HEK293T (cell line): ENCODE results near the gene CES1.

Source experiments
- CTCF ChIA-PET: fragments of 350-600 bp; formaldehyde crosslinking; extraction: SDS; loops from one replicate; lab custom pipeline; 2021; ENCODE audit warnings: antibody characterized with exemption, inconsistent platforms; lab: Yijun Ruan, JAX
- POLR2A ChIA-PET: fragments of 350-600 bp; formaldehyde crosslinking; extraction: SDS; loops from one replicate; lab custom pipeline; 2020; ENCODE audit warnings: antibody characterized with exemption, inconsistent platforms; lab: Yijun Ruan, JAX
- DNase-seq: peaks from one replicate; pipeline ENCODE4 v3.0.0; 2012; ENCODE audit warnings: mixed read lengths; ENCODE audit errors: extremely low spot score
- ARNT ChIP-seq: fragments of 450-650 bp; IDR thresholded peaks from 2 replicates; pipeline ENCODE4 v1.6.1; 2017; ENCODE audit warnings: mild to moderate bottlenecking
- BHLHE40 ChIP-seq: fragments of 450-650 bp; IDR thresholded peaks from 2 replicates; pipeline ENCODE4 v1.6.1; 2016; ENCODE audit warnings: mild to moderate bottlenecking, moderate library complexity, borderline replicate concordance
- CTBP1 ChIP-seq: fragments of 450-650 bp; IDR thresholded peaks from 2 replicates; pipeline ENCODE4 v1.6.1; 2016; ENCODE audit warnings: borderline replicate concordance
- ELF4 ChIP-seq: fragments of 450-650 bp; IDR thresholded peaks from 2 replicates; pipeline ENCODE4 v1.6.1; 2017; ENCODE audit warnings: antibody characterized with exemption
- FOXK2 ChIP-seq: fragments of 450-650 bp; IDR thresholded peaks from 2 replicates; pipeline ENCODE4 v1.6.1; 2016; ENCODE audit warnings: mild to moderate bottlenecking
- FOXM1 ChIP-seq: fragments of 450-650 bp; IDR thresholded peaks from 2 replicates; pipeline ENCODE4 v1.6.1; 2017; ENCODE audit warnings: mild to moderate bottlenecking, borderline replicate concordance
- HDGF ChIP-seq: fragments of 450-650 bp; IDR thresholded peaks from 2 replicates; pipeline ENCODE4 v1.6.1; 2017; ENCODE audit warnings: antibody characterized with exemption, borderline replicate concordance
- L3MBTL2 ChIP-seq: fragments of 450-650 bp; conservative IDR thresholded peaks from 2 replicates; pipeline ENCODE4 v1.6.1; 2016; ENCODE audit warnings: mild to moderate bottlenecking
- LEF1 ChIP-seq: fragments of 450-650 bp; IDR thresholded peaks from 2 replicates; pipeline ENCODE4 v1.6.1; 2017; ENCODE audit warnings: mild to moderate bottlenecking, borderline replicate concordance
- NFRKB ChIP-seq: fragments of 450-650 bp; IDR thresholded peaks from 2 replicates; pipeline ENCODE4 v1.6.1; 2016; ENCODE audit warnings: mild to moderate bottlenecking, moderate library complexity
- PKNOX1 ChIP-seq: fragments of 450-650 bp; IDR thresholded peaks from 2 replicates; pipeline ENCODE4 v1.6.1; 2016
- SP1 ChIP-seq: fragments of 450-650 bp; IDR thresholded peaks from 2 replicates; pipeline ENCODE4 v1.6.1; 2017
- SUZ12 ChIP-seq: fragments of 450-650 bp; IDR thresholded peaks from 2 replicates; pipeline ENCODE4 v1.6.1; 2016; ENCODE audit warnings: mild to moderate bottlenecking
- TARDBP ChIP-seq: fragments of 450-650 bp; IDR thresholded peaks from 2 replicates; pipeline ENCODE4 v1.6.1; 2016
- ZNF384 ChIP-seq: fragments of 450-650 bp; IDR thresholded peaks from 2 replicates; pipeline ENCODE4 v1.6.1; 2016

CES1 gene

GRCh38 chr16:55832773-55833691 lies at the start of gene CES1:
Gene CES1 (minus strand): TSS chr16:55833096. CDS start chr16:55833055, 41 bp downstream.
- no peak for DNase-seq
- POLR2A ChIA-PET = no interaction called here

GRCh38 chr16:55876854-55877253 lies 44.0 kb upstream of the CES1 start:
- ChIA-PET CTCF (no interaction called here), POLR2A (no interaction called here)
- no peak for DNase-seq
- TF ChIP-seq LEF1 = no peak
- TF ChIP-seq FOXK2 = no peak
- no peak for TF ChIP-seq L3MBTL2
- no peak for TF ChIP-seq PKNOX1
- TF ChIP-seq BHLHE40 = no peak
- no peak for TF ChIP-seq ELF4
- no peak for TF ChIP-seq SUZ12
- no peak for TF ChIP-seq HDGF
- TF ChIP-seq TARDBP = no peak
- no peak for TF ChIP-seq ZNF384
- TF ChIP-seq CTBP1 = no peak

More at GRCh38 chr16:55832773-55833691, at the start of gene CES1:
- TF ChIP-seq ARNT = no peak
- no peak for TF ChIP-seq LEF1
- TF ChIP-seq L3MBTL2 = no peak
- no peak for TF ChIP-seq PKNOX1
- TF ChIP-seq TARDBP = no peak
- TF ChIP-seq ZNF384 = no peak
- no peak for TF ChIP-seq HDGF
- TF ChIP-seq FOXK2 = no peak
- TF ChIP-seq FOXM1 = no peak
- no peak for TF ChIP-seq SUZ12
- CTCF ChIA-PET = no interaction called here

- POLR2A ChIA-PET = interaction anchor here (0.6 kb wide), 1 partner anchor 16 kb away, joined by 3 read pairs; no protein-coding TSS in a partner anchor
- CTCF ChIA-PET = no interaction called here
- no peak for DNase-seq
- no peak for TF ChIP-seq FOXK2
- no peak for TF ChIP-seq ELF4
- TF ChIP-seq ZNF384 = no peak
- TF ChIP-seq SUZ12 = no peak
- TF ChIP-seq PKNOX1 = no peak
Observed at GRCh38 chr16:55875273-55875672, 42.4 kb upstream of the CES1 start, which contains the start of gene CES5A. Gene CES5A (minus strand): TSS chr16:55875373. CDS start chr16:55875221, 152 bp downstream.

GRCh38 chr16:55873122-55873521 lies 40.2 kb upstream of the CES1 start:
- ChIA-PET POLR2A (no interaction called here), CTCF (no interaction called here)
- no peak for DNase-seq
- no peak for TF ChIP-seq BHLHE40
- no peak for TF ChIP-seq LEF1
- TF ChIP-seq ZNF384 = no peak
- TF ChIP-seq HDGF = no peak
- TF ChIP-seq PKNOX1 = no peak
- no peak for TF ChIP-seq TARDBP
- TF ChIP-seq ARNT = no peak
- TF ChIP-seq ELF4 = no peak
- TF ChIP-seq SUZ12 = no peak
- TF ChIP-seq SP1 = no peak
- TF ChIP-seq FOXK2 = no peak

GRCh38 chr16:55872130-55872529 lies 39.2 kb upstream of the CES1 start:
- ChIA-PET CTCF (no interaction called here), POLR2A (no interaction called here)
- DNase-seq = no peak
- no peak for TF ChIP-seq CTBP1

- TF ChIP-seq ZNF384 (no peak), SUZ12 (no peak), FOXM1 (no peak), HDGF (no peak), FOXK2 (no peak), ELF4 (no peak), PKNOX1 (no peak), NFRKB (no peak), LEF1 (no peak), ARNT (no peak)
- ChIA-PET POLR2A (no interaction called here), CTCF (no interaction called here)
- DNase-seq = no peak
Observed at GRCh38 chr16:55871411-55872038, 38.6 kb upstream of the CES1 start.
